ENCODE data around the gene GAB4. TPM values are rescaled to one million over a fixed set of nuclear protein-coding genes. Genes with fewer than 3 reads are reported as not detected.

Gene GAB4
- total and polyA plus RNA-seq, 4 donors, result not detected

- TF ChIP-seq, protein P1, sequence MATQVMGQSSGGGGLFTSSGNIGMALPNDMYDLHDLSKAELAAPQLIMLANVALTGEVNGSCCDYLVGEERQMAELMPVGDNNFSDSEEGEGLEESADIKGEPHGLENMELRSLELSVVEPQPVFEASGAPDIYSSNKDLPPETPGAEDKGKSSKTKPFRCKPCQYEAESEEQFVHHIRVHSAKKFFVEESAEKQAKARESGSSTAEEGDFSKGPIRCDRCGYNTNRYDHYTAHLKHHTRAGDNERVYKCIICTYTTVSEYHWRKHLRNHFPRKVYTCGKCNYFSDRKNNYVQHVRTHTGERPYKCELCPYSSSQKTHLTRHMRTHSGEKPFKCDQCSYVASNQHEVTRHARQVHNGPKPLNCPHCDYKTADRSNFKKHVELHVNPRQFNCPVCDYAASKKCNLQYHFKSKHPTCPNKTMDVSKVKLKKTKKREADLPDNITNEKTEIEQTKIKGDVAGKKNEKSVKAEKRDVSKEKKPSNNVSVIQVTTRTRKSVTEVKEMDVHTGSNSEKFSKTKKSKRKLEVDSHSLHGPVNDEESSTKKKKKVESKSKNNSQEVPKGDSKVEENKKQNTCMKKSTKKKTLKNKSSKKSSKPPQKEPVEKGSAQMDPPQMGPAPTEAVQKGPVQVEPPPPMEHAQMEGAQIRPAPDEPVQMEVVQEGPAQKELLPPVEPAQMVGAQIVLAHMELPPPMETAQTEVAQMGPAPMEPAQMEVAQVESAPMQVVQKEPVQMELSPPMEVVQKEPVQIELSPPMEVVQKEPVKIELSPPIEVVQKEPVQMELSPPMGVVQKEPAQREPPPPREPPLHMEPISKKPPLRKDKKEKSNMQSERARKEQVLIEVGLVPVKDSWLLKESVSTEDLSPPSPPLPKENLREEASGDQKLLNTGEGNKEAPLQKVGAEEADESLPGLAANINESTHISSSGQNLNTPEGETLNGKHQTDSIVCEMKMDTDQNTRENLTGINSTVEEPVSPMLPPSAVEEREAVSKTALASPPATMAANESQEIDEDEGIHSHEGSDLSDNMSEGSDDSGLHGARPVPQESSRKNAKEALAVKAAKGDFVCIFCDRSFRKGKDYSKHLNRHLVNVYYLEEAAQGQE (IDR thresholded peaks at IDR 0.05), result no peak
- TF ChIP-seq, protein P2, sequence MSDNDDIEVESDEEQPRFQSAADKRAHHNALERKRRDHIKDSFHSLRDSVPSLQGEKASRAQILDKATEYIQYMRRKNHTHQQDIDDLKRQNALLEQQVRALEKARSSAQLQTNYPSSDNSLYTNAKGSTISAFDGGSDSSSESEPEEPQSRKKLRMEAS (IDR thresholded peaks at IDR 0.05), result no peak
- no peak for TF ChIP-seq FOXA2 (IDR thresholded peaks at IDR 0.05)
- TF ChIP-seq EGR1 (IDR thresholded peaks at IDR 0.05; ENCODE audit: low read depth in 2 of 2), result no peak
- TF ChIP-seq RXRA (IDR thresholded peaks at IDR 0.05), result no peak
- no peak for TF ChIP-seq HNF4A (conservative IDR thresholded peaks at IDR 0.05)
Observed at GRCh38 chr22:17056807-17057206, 48.8 kb upstream of the GAB4 start (continued).

- Histone ChIP-seq H3K4me3 (ENCODE audit: low read depth in 1 of 3, low read length in 3 of 3) (no peak overlapping the region), H3K4me1 (ENCODE audit: control insufficient read depth in 4 of 4, insufficient read depth in 4 of 4, low read length in 3 of 4) (no peaks in the 10 kb centered on the region), H3K36me3 (ENCODE audit: control insufficient read depth in 4 of 4, insufficient read depth in 3 of 4, low read depth in 1 of 4, low read length in 3 of 4) (no peaks in the 10 kb centered on the region), H3K9ac (ENCODE audit: low read depth in 1 of 2, low read length in 2 of 2) (no peak overlapping the region), H3K27ac (ENCODE audit: low read depth in 1 of 2, low read length in 2 of 2) (no peak overlapping the region), H3K9me3 (ENCODE audit: control insufficient read depth in 4 of 4, low read length in 3 of 4) (no peaks in the 10 kb centered on the region), H3K27me3 (ENCODE audit: control insufficient read depth in 4 of 4, insufficient read depth in 4 of 4, low read length in 3 of 4) (no peaks in the 10 kb centered on the region)
- 89% methylated on average over 5 of the region's 5 CpGs for WGBS
- no peak for TF ChIP-seq FOXA1 (IDR thresholded peaks at IDR 0.05)
- no peak for TF ChIP-seq JUND (IDR thresholded peaks at IDR 0.05)
- no peak for TF ChIP-seq YY1 (IDR thresholded peaks at IDR 0.05)
- no peak for TF ChIP-seq NR2F2 (IDR thresholded peaks at IDR 0.05)
- TF ChIP-seq EGR1 (IDR thresholded peaks at IDR 0.05; ENCODE audit: low read depth in 2 of 2), result no peak
- no peak for TF ChIP-seq TAF1 (conservative IDR thresholded peaks at IDR 0.05)
- TF ChIP-seq RAD21 (IDR thresholded peaks at IDR 0.05), result no peak
- TF ChIP-seq HNF4G (IDR thresholded peaks at IDR 0.05), result no peak
- TF ChIP-seq, protein P2 (IDR thresholded peaks at IDR 0.05), result no peak
- TF ChIP-seq GABPA (IDR thresholded peaks at IDR 0.05 in 1 of 2, conservative IDR thresholded peaks at IDR 0.05 in 1 of 2), result no peak
- no peak for TF ChIP-seq ZBTB33 (IDR thresholded peaks at IDR 0.05)
- TF ChIP-seq, protein P3, sequence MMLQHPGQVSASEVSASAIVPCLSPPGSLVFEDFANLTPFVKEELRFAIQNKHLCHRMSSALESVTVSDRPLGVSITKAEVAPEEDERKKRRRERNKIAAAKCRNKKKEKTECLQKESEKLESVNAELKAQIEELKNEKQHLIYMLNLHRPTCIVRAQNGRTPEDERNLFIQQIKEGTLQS (IDR thresholded peaks at IDR 0.05), result no peak
- no peak for TF ChIP-seq SP1 (IDR thresholded peaks at IDR 0.05)
- no peak for TF ChIP-seq HNF4A (conservative IDR thresholded peaks at IDR 0.05)
- TF ChIP-seq FOXA2 (IDR thresholded peaks at IDR 0.05), result no peak
- no peak for TF ChIP-seq RXRA (IDR thresholded peaks at IDR 0.05)
- TF ChIP-seq, protein P4, sequence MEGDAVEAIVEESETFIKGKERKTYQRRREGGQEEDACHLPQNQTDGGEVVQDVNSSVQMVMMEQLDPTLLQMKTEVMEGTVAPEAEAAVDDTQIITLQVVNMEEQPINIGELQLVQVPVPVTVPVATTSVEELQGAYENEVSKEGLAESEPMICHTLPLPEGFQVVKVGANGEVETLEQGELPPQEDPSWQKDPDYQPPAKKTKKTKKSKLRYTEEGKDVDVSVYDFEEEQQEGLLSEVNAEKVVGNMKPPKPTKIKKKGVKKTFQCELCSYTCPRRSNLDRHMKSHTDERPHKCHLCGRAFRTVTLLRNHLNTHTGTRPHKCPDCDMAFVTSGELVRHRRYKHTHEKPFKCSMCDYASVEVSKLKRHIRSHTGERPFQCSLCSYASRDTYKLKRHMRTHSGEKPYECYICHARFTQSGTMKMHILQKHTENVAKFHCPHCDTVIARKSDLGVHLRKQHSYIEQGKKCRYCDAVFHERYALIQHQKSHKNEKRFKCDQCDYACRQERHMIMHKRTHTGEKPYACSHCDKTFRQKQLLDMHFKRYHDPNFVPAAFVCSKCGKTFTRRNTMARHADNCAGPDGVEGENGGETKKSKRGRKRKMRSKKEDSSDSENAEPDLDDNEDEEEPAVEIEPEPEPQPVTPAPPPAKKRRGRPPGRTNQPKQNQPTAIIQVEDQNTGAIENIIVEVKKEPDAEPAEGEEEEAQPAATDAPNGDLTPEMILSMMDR (IDR thresholded peaks at IDR 0.05; ENCODE audit: low read depth, low read length, missing input control), result no peak
- TF ChIP-seq, protein P1 (IDR thresholded peaks at IDR 0.05), result no peak
- no peak for DNase-seq (ENCODE audit: low spot score)
Observed at GRCh38 chr22:17056058-17056457, 48.0 kb upstream of the GAB4 start.

All from liver (tissue), 9 donors.